Activated CD4-positive, CD25-positive, alpha-beta regulatory T cell treated with anti-CD3 and anti-CD28 coated beads, Interleukin-2, amount 50 U/mL, for 24 hours (primary cell): ENCODE data around the gene SPSB1.
A peak's percentile ranks its signal among the peaks of the same experiment; 100 is the strongest.
"Not testable (repeated sequence)": the region's sequence is repeated elsewhere in the genome, so short reads cannot be mapped to it uniquely, and the experiment has no call there.

Experiments used
- ATAC-seq, 2 donors: fragments of 150-1000 bp; cut with Tn5 transposase; one replicate each; pipeline ENCODE4 v1.10.0; 2021; ENCODE audit warnings: mild to moderate bottlenecking in 1 of 2, moderate library complexity in 1 of 2

The SPSB1 gene

GRCh38 chr1:9369964-9370788 is 77.5 kb downstream of the SPSB1 start:
- ATAC-seq = no peak

GRCh38 chr1:9371391-9371935 is 78.8 kb downstream of the SPSB1 start:
- ATAC-seq = no peak

- ATAC-seq = no peak
Observed at GRCh38 chr1:9371951-9372350, 79.3 kb downstream of the SPSB1 start.

- no peak for ATAC-seq
Observed at GRCh38 chr1:9373619-9374018, 80.9 kb downstream of the SPSB1 start.

- no peak for ATAC-seq
Observed at GRCh38 chr1:9374748-9375341, 82.2 kb downstream of the SPSB1 start.

GRCh38 chr1:9375912-9376311 is 83.2 kb downstream of the SPSB1 start:
- no peak for ATAC-seq

- ATAC-seq = no peak
Observed at GRCh38 chr1:9376430-9376829, 83.7 kb downstream of the SPSB1 start.

- ATAC-seq = no peak
Observed at GRCh38 chr1:9376886-9377333, 84.2 kb downstream of the SPSB1 start.

GRCh38 chr1:9378801-9379200 is 86.1 kb downstream of the SPSB1 start:
- ATAC-seq = no peak

- no peak for ATAC-seq
Observed at GRCh38 chr1:9380711-9381110, 88.0 kb downstream of the SPSB1 start.

GRCh38 chr1:9382643-9383491 is 90.2 kb downstream of the SPSB1 start:
- no peak for ATAC-seq

- ATAC-seq = no peak
Observed at GRCh38 chr1:9384128-9384527, 91.4 kb downstream of the SPSB1 start.

- ATAC-seq = no peak
Observed at GRCh38 chr1:9384751-9385245, 92.1 kb downstream of the SPSB1 start.

- ATAC-seq = not testable (repeated sequence)
Observed at GRCh38 chr1:9385392-9385791, 92.7 kb downstream of the SPSB1 start.

GRCh38 chr1:9385801-9386573 is 93.3 kb downstream of the SPSB1 start:
- no peak for ATAC-seq

GRCh38 chr1:9388335-9389180 is 95.9 kb downstream of the SPSB1 start:
- no peak for ATAC-seq

- peak in 1 of 2 donors; percentile 56 for ATAC-seq
Observed at GRCh38 chr1:9389968-9390367, 97.3 kb downstream of the SPSB1 start.

- no peak for ATAC-seq
Observed at GRCh38 chr1:9391620-9392019, 98.9 kb downstream of the SPSB1 start.

- ATAC-seq = no peak
Observed at GRCh38 chr1:9394010-9394409, 101.3 kb downstream of the SPSB1 start.

- ATAC-seq = no peak
Observed at GRCh38 chr1:9395018-9395417, 102.3 kb downstream of the SPSB1 start.

GRCh38 chr1:9397047-9397446 is 104.4 kb downstream of the SPSB1 start:
- no peak for ATAC-seq
